Esophagus muscularis mucosa (tissue), 3 donors: ENCODE results near the gene TUBGCP3.

ENCODE experiments used
- CTCF ChIP-seq, 3 experiments: fragments of 200-600 bp in 2 of 3; fragments of 450-650 bp in 1 of 3; sonication (generic) in 2 of 3; IDR thresholded peaks; one replicate each; pipeline ENCODE4 v1.5.1; 2017 to 2019; ENCODE audit warnings: antibody characterized with exemption in 3 of 3, mild to moderate bottlenecking in 2 of 3, moderate library complexity in 1 of 3
- EP300 ChIP-seq: sonication (generic); formaldehyde crosslinking; IDR thresholded peaks from one replicate; pipeline ENCODE4 v1.6.1; 2017; ENCODE audit warnings: antibody characterized with exemption

- TF ChIP-seq EP300 (no peak), CTCF (IDR thresholded peaks at IDR 0.05) (peak; percentile 29 to 52 (median 40))
Observed at GRCh38 chr13:112510002-112510780, 77.8 kb downstream of the TUBGCP3 start.
